Activated CD4-positive, alpha-beta T cell treated with anti-CD3 and anti-CD28 coated beads, Interleukin-2, amount 50 U/mL, for 1 hour (primary cell): Measurements from ENCODE around the gene MAD2L1.

ENCODE experiments used
- DNase-seq: peaks from one replicate; pipeline ENCODE4 v3.0.0-alpha.2; 2020

Gene MAD2L1

DNA sequence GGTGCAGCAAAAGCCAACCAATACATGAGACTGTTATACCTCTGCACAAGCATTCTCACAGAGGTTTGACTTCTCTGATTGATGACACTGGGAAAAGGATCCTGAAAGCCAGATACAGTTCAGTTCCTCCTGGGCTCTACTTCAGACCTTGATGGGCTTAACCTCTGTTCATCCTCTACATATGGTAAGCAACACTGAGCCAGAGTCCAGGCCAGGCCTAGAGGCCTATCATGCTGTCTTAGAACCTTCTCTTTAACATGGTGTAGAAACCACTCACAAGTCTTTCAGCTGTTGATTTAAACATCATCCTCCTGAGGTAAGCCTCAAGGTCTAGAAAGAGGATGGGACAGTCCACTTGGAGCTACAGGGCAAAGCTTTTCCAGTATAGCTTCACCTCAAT, 9.2 kb downstream of the MAD2L1 start:
- no peak for DNase-seq

DNA sequence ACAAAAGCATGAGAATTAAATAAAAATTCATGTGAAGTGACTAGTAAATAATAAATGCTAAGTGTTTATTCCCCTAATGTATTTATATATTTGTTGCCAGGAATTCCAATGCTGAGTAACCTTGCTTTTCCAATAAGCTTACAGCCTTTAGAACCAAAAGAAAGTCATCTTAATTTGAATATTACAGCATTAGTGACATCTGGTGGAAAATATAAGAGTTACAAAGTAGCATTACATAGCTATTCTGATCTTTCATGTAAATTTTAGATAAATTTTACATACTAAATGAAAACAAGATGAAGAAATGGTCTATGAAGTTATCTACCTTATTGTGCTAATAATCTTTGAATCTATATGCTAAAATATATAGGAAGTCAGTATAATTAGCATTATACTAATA, 10.4 kb downstream of the MAD2L1 start:
- DNase-seq = no peak

DNA sequence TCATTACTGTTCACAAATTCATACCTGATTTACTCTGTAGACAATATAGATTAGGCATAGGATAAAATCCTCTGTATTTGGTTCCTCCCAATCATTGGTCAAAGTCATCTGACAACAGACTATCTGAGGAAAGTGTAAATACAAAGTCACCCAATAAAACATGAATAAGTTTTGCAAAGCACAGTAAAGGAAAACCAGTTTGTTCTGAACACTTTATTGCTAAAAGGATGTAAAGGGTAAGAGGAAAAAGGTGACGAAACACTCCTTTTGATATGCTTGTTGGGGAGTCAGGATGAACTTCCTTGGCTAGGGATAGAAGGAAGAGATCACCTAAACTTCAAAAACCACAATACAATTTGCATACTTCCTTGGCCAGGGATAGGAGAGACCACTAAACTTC, 10.9 kb downstream of the MAD2L1 start:
- DNase-seq = no peak

DNA sequence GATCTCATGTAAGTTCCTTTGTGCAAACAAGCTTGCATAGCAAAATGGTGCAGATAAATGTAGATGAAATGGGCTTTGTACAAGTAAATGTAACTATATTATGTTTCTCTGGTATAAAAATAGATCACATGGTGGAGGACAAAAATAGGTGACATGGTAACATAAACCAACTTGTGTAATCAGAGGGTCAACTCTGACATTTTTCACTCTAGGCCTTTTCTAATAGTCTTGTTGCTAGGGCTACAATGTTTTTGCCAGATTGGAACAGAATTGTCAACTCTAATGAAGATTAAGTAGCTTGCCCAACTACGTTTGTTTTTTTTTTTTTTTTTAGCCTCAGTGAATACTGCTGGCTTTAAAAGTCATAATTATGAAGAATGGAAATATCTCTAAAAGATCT, 11.5 kb downstream of the MAD2L1 start:
- no peak for DNase-seq

DNA sequence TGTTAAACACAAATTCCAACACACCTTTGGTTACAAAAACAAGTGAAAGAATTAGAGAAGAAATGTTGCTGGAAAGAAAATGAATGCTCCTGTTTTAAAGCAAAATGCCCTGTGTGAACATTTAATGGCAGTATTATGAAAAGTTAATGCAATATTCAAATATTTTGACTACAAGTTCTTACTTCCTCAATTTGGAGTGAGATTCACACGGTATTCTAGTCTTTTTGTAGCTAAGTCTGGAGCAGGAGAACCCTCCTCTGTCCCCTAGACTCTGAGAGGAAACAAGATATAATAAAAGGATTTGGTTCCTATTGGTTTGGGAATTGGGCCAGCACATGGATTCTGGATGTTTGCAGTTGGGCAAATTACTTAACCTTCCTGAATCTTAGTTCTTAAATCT, 12.7 kb downstream of the MAD2L1 start:
- DNase-seq = no peak

DNA sequence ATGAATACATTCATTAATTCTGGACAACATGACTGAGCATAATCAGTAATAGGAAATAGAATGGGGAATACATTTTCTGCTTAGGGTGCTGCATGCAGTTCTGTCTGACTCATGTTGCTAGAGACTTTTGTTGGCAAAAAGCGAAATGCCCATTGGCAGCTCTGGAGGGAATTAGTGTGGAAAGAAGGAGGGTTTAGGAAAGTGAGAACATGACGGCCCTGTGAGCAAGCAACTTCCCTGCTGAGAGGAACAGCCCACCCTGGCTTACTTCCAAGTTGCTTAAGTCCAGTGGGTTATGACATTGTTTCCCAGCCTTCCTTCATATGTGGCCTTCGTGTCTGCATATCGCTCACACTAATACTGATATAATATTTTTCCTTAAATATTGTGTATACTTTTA, 13.8 kb downstream of the MAD2L1 start:
- DNase-seq = no peak

DNA sequence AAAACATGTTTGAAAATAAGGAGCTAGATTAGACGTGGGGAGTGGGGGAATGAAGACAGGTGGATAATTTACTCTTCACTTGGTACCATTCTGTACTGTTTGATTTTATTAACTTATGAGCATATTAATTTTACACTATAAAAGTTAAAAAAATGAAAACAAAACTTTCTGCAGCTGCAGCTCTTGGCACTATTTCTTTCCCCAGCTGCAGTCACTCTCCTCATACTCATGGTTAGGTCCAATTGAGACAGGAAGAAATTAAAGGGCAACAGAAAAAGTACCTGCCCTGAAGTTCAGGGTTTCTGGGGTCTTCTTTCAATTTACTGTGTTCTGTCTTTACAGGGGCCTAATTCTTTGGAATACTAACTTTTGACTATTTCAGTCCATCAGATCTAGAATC, 15.4 kb downstream of the MAD2L1 start:
- no peak for DNase-seq

DNA sequence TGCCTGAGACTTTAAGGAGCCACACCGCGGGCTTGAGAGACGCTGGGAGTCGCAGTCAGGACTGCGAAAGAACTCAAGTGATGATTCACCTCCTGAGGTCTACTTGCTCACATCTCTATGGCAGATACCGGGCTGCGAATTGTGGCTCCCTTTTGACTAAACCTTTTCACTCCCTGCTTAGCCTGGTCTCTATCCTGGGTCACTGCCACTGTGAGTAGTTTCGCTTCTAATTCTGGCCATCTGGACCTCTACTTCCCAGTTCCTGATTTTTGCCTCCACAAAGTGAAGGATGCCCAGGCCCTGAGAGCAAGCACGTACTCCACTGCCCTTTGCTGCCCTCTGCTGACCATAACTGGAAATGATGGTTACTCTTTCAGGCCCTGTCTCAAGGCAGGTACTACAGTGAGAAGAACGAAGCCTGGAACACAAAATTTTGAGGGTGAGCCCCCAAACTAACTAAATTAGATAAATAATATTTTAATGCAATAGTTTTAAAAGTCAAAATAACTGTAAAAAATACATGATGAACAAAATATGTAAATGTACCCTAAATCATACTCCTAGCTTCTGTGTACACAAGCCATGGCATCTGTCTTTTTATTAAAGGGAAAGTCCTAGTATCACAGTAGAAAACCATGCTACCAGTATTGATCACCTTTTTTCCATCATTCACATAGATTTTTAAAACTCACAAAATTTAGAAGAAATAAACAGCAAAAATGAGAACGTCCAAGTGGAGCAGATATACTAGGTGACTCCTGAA, 16.7 kb downstream of the MAD2L1 start:
- DNase-seq = peak; percentile 63

DNA sequence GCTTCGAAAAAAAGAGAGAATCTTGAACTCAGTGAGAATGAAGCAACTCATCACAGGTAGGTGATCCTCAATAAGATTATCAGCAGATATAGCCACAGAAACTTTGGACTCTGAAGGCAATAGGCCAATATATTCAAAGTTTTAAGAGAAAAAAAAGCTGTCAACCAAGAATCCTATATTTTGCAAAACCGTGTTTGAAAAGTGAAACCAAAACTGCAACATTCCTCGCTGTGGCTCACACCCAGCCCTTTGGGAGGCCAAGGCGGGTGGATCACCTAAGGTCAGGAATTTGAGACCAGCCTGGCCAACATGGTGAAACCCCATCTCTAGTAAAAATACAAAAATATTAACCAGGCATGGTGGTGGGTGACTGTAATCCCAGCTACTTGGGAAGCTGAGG, 22.8 kb downstream of the MAD2L1 start:
- DNase-seq = no peak

DNA sequence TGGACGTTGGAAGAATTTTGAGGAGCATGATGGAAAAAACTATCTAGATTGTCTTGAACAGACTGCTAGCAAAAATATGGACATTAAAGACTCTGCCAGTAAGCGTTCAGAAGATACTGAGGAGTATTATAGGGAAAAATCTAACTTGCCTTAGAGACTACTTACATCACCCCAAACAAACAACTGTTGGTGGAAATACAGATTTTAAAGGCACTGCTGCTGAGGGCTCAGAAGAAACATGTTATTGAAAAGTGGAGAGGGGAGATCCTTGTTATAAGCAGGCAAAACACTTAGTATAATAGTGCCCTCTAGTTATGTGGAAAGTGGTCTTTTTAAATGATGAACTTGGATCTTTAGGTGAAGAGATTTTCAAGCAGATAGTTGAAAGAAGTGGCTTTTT, 29.2 kb downstream of the MAD2L1 start:
- DNase-seq = no peak

DNA sequence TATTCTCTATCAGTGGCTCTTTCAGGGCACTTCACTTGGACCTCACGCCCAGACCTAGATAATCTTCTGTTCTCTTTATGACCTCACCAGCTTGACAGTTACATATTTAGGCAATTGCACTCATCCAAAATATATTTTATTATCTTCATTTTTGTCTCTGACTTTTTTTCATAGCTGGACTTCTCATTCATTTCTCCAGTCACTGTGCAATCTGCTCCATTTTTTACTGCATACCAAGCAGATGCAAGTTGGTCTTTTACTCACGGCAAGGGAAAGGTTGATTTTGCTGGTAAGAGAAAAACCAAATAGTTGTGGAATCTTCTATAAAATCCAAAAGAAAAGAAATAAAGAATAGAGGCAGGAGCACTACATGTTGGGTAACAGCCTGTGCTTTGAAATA, 31.7 kb downstream of the MAD2L1 start:
- DNase-seq = no peak

DNA sequence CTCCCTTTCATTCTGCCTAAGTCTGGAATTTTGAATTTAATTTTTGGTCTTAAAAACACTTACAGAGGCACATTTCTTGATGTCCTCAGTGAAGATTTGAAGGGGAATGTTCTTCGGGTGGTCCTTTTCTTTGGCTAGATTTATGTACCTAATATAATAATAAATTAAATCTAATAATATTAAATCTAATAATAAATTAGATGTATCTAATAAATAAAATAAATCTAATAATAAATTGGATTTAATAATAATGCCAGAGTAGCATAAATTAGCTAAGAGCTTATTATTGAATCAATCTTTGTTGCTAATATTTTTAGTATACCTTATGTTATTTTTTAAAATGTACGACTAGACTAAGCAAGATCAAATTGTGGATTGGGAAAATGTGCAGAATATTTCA, 39.8 kb downstream of the MAD2L1 start:
- DNase-seq = no peak

DNA sequence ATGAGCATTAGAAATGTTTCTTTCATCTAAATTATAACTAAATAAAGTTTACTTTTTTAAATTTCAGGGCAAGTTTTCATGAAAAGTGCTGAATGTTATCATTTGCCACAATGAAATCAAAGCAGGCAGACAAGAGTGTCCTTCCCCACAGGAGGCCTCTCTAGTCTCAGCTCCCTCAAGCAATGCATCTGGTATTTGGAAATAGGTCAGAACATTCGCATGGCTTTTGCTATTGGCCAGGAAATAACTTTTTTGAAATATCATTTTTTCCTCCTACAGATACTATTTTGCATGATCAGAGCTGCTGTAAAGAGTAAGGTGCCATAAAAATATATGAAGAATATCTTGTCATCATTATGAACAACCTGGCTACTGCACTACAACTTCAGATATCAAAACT, 41.1 kb downstream of the MAD2L1 start:
- DNase-seq = no peak

DNA sequence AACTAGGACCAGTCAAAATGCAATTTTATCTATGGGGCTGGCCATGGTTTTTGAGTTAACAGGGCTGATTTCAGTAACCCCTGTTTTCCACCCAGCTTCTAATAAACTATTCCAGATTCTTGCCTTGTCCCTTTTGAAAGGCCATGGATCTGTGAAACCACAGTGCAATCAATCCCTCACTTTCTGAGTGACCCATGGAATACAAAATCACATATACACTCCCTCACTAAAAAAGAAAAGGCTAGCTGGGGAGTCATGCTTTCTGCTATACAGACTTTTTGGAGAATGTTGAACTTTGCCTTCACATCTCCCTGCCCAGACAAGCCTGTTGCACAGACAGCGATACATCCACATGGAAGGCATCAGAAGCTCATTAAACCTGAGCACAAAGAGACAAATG, 47.9 kb downstream of the MAD2L1 start:
- no peak for DNase-seq

DNA sequence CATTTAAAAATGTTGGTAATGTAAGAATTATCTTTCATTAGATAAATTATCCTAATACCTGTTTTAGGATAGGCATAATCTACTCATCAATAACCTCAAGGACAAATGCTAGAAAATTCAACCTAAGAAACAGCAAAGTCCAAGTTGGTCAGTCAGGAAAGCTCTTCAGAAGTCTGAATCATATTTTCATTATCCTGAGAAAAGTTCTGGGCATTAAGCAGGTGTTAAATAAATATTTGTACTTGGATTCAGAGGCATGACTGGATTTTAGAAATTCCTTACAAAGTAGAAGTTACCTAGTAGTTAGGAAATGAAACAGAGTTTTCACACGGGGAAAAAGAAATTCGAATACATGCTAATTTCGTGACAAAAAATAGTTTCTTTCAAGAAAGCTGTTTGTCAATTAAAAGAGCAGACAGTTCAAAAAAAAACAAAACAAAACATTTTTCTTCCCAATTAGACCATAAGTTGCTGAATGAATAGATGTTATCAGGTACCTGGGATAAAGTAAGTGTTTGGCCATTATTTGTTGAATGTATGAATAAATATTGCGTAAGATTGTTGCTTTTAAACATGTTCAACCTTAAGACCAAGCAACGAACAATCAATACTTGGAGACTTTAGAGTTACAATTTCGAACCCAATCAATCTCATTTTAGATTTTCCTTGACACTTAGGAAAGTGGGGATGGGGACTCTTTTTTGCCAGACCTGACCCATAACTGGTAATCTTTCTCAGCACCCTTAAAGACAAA, 48.5 kb downstream of the MAD2L1 start:
- no peak for DNase-seq

DNA sequence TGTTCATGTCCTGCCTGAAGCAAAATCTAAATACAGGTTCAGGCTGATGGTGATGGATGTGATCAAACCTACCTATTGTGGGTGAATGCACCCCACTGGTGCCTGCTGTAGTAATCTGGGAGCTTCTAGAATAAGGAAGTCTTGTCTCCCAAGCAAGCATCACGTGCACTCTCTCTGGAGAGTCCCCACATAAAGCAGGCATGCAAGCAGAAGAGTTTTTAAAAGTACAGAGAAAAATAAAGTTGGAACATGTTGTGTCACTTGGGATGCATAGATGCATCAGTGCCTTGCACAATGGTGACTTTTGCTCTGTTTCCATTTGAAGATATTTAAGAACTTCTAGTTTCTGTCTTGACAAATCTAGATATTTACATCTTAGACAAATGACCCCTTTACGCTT, 54.9 kb downstream of the MAD2L1 start:
- DNase-seq = no peak

DNA sequence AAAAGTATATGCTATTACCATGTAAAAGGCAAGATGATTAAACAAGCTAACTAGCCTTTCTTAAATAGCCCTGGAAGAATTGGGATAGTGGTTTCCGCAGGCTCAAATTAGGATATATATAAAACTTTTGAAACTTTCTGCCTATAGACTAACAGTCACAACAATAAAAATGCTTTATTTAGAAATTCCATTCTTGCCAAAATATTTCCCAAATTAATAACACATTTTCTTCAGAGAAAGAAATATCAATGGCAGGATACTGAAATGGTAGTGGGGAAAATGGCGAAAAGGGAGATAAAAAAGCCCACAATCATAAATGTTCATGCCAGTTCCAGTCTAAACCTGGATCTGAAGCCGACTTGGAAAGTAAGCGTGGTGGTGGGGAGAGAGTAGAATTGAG, 56.0 kb downstream of the MAD2L1 start:
- DNase-seq = no peak

DNA sequence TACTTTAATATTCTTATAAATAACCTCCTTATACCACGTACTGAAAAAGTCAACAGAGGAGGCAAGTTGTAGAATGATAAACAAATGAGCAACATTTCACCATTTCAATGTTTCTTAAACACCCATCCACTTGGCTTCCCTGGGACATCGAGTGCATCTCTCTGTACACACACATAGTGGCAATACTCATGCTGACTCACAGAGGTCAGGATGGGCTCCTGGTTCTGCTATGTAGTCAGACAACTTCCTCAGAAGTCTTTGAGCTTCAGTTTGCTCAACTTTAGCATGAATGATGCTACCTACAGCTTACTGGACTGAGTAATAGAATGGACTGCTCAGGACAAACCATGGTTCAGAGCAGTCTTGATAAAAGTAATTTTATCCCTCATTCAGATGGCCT, 56.9 kb downstream of the MAD2L1 start:
- no peak for DNase-seq

DNA sequence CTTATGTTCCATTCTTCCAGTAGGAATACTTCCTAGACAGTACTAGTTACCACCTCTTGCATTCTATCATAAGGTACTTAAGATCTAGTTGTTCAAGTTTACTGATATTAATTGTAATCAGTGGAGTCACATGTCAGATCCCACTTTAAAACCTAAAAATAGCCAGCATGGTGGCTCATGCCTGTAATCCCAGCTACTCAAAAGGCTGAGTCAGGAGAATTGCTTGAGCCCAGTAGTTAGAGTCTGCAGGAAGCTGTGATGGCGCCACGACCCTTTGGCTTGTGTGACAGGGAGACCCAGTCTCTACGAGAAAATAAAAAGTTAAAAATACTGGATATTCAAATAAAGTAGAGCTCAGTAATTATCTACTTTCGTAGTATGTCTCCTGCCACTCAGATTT, 57.7 kb downstream of the MAD2L1 start:
- DNase-seq = no peak

DNA sequence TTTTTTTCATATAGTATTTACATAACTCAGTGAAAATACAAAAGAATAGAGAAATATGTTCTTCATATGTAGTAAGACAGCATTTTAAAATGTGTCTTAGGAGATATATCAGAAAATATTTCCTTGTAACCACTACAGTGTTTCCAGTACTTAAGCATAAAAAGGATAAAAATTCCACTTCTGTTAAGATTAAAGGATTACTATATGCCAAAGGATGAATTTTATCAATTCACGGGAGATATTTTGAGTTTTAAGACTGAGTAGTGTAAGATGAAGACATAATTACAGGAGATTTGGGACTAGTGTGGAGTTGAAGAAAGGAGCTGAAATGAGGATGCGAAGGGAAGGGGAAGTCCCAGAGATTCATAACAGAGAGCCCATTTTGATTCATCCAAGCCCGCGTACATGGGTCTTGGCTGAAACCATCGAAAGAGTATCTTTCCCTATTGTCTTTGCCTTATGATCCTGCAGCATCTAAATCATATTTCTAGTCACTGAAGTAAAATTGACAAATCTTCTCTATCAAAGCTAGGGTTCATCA, 58.7 kb downstream of the MAD2L1 start:
- no peak for DNase-seq

DNA sequence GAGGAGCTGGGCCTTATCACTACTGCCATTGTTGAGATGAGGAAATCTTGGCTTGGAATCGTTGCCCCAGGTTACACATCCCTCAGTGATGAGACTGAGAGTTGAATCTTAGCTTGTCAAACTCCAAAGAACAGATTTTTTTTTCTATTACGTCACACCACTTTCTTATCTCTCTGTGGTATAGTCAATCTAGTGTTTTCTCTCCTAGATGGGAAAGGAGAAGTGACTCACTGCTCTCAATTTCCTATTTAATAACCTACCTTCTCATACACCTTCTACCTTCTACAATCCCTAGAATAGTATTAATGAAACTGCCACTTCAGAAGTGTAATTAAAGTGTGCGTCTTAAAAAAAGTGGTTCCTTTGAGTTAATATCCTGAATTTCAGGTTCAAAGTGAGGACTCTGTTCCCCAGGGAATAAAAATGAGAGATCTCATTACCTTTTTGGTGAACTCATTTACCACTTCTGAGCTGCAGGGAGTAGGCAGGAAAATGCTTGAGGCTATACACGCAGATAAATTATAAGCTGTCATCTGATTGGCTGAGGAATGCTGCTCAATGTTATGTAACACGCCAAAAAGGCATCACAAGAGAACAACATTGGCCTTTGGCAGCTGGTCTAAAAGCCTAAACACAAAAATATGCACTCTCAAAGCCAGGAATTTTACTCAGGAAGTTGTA, 59.3 kb downstream of the MAD2L1 start:
- no peak for DNase-seq
